ENCODE measurements around the gene LRIG1.

The LRIG1 gene

GRCh38 chr3:66500576-66501482 lies at the start of gene LRIG1:
Gene LRIG1 (minus strand): TSS chr3:66501022. CDS start chr3:66500407, 615 bp downstream.
- Histone ChIP-seq H3K27ac (peak within 1 kb of the TSS; percentile 63), H3K4me3 (ENCODE audit: low read depth, low read length) (peak within 1 kb of the TSS; percentile 85), H3K27me3 (replicated peaks) (no peaks in the 10 kb centered on the region), H3K36me3 (replicated peaks) (no peaks in the 10 kb centered on the region)
- no peak for TF ChIP-seq CTCF (IDR thresholded peaks at IDR 0.05; ENCODE audit: low read depth, low read length, missing control alignments)
- DNase-seq = peak; percentile 99
- in situ Hi-C loops (cut with HindIII; ENCODE audit: low pct_ligation_motif_present, low sequenced_read_pairs) = no loop called here

GRCh38 chr3:66544619-66545429 lies 44.0 kb upstream of the LRIG1 start:
- Histone ChIP-seq H3K27ac (no peak overlapping the region), H3K36me3 (replicated peaks) (no peaks in the 10 kb centered on the region), H3K27me3 (replicated peaks) (no peaks in the 10 kb centered on the region)

GRCh38 chr3:66542153-66542552 lies 41.3 kb upstream of the LRIG1 start:
- DNase-seq = no peak
- Histone ChIP-seq H3K4me3 (ENCODE audit: low read depth, low read length) (no peak overlapping the region), H3K27ac (no peak overlapping the region), H3K36me3 (replicated peaks) (no peaks in the 10 kb centered on the region), H3K27me3 (replicated peaks) (no peaks in the 10 kb centered on the region)
- in situ Hi-C loops (cut with HindIII; ENCODE audit: low pct_ligation_motif_present, low sequenced_read_pairs) = no loop called here
- no peak for TF ChIP-seq CTCF (IDR thresholded peaks at IDR 0.05; ENCODE audit: low read depth, low read length, missing control alignments)

More at GRCh38 chr3:66544619-66545429, 44.0 kb upstream of the LRIG1 start:
- TF ChIP-seq CTCF (IDR thresholded peaks at IDR 0.05; ENCODE audit: low read depth, low read length, missing control alignments) = no peak
- no peak for DNase-seq
- H3K4me3 ChIP-seq (ENCODE audit: low read depth, low read length) = no peak overlapping the region
- in situ Hi-C loops (cut with HindIII; ENCODE audit: low pct_ligation_motif_present, low sequenced_read_pairs) = no loop called here

DNA sequence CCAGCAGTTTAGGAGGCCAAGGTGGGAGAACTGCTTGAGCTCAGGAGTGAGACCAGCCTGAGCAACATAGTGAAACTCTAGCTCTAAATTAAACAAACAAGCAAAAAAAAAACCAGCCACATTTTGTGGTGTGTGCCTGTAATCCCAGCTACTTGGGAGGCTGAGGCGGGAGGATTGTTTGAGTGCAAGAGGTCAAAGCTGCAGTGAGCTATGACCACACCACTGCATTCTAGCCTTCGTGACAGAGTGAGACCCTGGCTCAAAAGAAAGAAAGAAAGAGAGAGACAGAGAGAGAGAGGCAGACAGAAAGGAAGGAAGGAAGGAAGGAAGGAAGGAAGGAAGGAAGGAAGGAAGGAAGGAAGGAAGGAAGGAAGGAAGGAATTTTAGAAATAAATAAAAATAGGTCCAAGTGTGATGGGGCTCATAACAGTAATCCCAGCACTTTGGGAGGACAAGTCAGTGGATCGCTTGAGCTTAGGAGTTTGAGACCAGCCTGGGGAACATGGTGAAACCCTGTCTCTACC lies 38.7 kb upstream of the LRIG1 start:
- Histone ChIP-seq H3K27me3 (replicated peaks) (no peaks in the 10 kb centered on the region), H3K36me3 (replicated peaks) (no peaks in the 10 kb centered on the region), H3K27ac (no peak overlapping the region), H3K4me3 (ENCODE audit: low read depth, low read length) (no peak overlapping the region)
- in situ Hi-C loops (cut with HindIII; ENCODE audit: low pct_ligation_motif_present, low sequenced_read_pairs) = no loop called here
- no peak for TF ChIP-seq CTCF (IDR thresholded peaks at IDR 0.05; ENCODE audit: low read depth, low read length, missing control alignments)
- no peak for DNase-seq

GRCh38 chr3:66538390-66538789 lies 37.6 kb upstream of the LRIG1 start:
- H3K36me3 ChIP-seq (replicated peaks) = no peaks in the 10 kb centered on the region
- TF ChIP-seq CTCF (IDR thresholded peaks at IDR 0.05; ENCODE audit: low read depth, low read length, missing control alignments) = no peak
- H3K27me3 ChIP-seq (replicated peaks) = no peaks in the 10 kb centered on the region
- no peak overlapping the region for H3K4me3 ChIP-seq (ENCODE audit: low read depth, low read length)
- H3K27ac ChIP-seq = no peak overlapping the region
- DNase-seq = no peak
- in situ Hi-C loops (cut with HindIII; ENCODE audit: low pct_ligation_motif_present, low sequenced_read_pairs) = no loop called here
